Activated CD8-positive, alpha-beta T cell treated with anti-CD3 and anti-CD28 coated beads for 36 hours (primary cell): Measurements from ENCODE around the gene CDC16. TPM values are rescaled to one million over a fixed set of nuclear protein-coding genes. Genes with fewer than 3 reads are reported as not detected.

Experiments
- ATAC-seq: fragments of 200-7000 bp; cut with Tn5 transposase; one replicate; pipeline ENCODE4 v1.10.0; 2021; ENCODE audit warnings: mild to moderate bottlenecking, moderate library complexity
- CTCF ChIA-PET: fragments of 350-600 bp; sonication (Branson Sonifier 250); formaldehyde crosslinking; loops from one replicate; lab custom pipeline; 2021; ENCODE audit warnings: antibody characterized with exemption; lab: Charles Lee
- POLR2A ChIA-PET: fragments of 350-600 bp; sonication (Branson Sonifier 250); formaldehyde crosslinking; loops from one replicate; lab custom pipeline; 2021; ENCODE audit warnings: antibody characterized with exemption; lab: Charles Lee
- DNase-seq: peaks from one replicate; pipeline ENCODE4 v3.0.0-alpha.2; 2020
- H3K27ac Mint-ChIP-seq: one replicate; pipeline ENCODE4 v1.8.0; 2021; ENCODE audit warnings: mild to moderate bottlenecking, mixed read lengths
- H3K27me3 Mint-ChIP-seq: one replicate; pipeline ENCODE4 v1.8.0; 2021; ENCODE audit warnings: mixed read lengths
- H3K36me3 Mint-ChIP-seq: one replicate; pipeline ENCODE4 v1.8.0; 2021; ENCODE audit warnings: low read depth, mixed read lengths
- H3K4me1 Mint-ChIP-seq: one replicate; pipeline ENCODE4 v1.8.0; 2021; ENCODE audit warnings: low read depth, mixed read lengths
- H3K4me3 Mint-ChIP-seq: one replicate; pipeline ENCODE4 v1.8.0; 2021; ENCODE audit warnings: mild to moderate bottlenecking, moderate library complexity, mixed read lengths
- H3K9me3 Mint-ChIP-seq: one replicate; pipeline ENCODE4 v1.8.0; 2021; ENCODE audit warnings: mixed read lengths
- CTCF ChIP-seq: fragments of 200-600 bp; IDR thresholded peaks from one replicate; pipeline ENCODE4 v1.8.0; 2022; ENCODE audit warnings: antibody characterized with exemption, mild to moderate bottlenecking
- intact Hi-C: fragments of 100-400 bp; cut with micrococcal nuclease; formaldehyde crosslinking; loops from one replicate; pipeline ENCODE4 v1.10.0; 2022
- total RNA-seq, 2 experiments: library from RNA; stranded (reverse); gene quantifications; one replicate each; pipeline ENCODE4 v1.2.3, GENCODE V29; 2021

The CDC16 gene
- 10 to 100 TPM; 72.5 to 76.0 TPM for total RNA-seq

DNA sequence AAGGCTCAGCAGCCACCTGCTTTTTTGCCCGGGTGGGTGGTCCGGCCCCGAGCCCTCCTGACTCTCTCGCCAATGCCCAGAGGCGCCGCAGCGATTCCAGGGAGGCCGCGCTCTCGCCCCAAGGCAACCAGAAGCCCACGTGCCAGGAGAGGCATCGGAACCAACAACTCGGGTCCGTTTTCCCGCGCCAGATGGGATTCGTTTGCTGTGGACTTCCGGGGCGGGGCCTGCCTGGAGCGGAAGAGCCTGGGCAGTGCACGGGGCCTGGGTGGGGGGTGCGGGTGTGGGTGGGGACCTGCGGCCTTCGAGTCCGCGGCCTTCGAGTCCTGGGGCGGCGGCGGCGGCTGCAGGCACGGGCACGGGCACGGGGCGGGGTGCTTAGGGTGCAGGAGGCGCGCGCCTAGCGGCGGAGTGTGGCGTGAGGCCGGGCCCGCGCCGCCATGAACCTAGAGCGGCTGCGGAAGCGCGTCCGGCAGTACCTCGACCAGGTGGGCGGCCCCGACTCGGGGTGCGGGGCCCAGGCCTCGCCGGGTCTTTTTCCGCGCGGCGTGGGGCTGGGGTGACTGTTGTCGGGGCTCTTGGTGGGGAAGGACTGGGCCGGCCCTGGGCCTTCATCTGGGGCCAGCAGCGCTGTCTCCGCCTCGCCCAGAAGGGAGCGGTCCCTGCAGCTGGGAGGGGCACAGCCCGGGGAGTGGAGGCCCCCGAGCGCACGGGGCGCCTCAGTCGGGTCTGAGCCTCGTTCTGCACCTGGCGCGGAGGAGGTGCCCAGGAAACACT lies at the start of gene CDC16:
CDC16 (plus strand) TSS at position 253 of the 777 bp plus-strand sequence; CDS start at position 441, 188 bp downstream.
- Mint-ChIP-seq H3K36me3 (peaks cover 33% of the 10 kb centered on the region), H3K27me3 (no peaks in the 10 kb centered on the region), H3K9me3 (no peaks in the 10 kb centered on the region), H3K27ac (peak within 1 kb of the TSS; percentile 94), H3K4me3 (peak within 1 kb of the TSS; percentile 91), H3K4me1 (peaks cover 42% of the 10 kb centered on the region)
- intact Hi-C loops = no loop called here
- peak; percentile 94 for DNase-seq
- POLR2A ChIA-PET = interaction anchor here (0.7 to 2.2 kb wide), 4 partner anchors 15 to 124 kb away, joined by 3 to 8 read pairs (median 3); no protein-coding TSS in a partner anchor
- ATAC-seq = peak; percentile 89
- CTCF ChIA-PET = interaction anchor here (2.5 kb wide), 1 partner anchor 8 kb away, joined by 12 read pairs; no protein-coding TSS in a partner anchor
- peak; percentile 25 for TF ChIP-seq CTCF

DNA sequence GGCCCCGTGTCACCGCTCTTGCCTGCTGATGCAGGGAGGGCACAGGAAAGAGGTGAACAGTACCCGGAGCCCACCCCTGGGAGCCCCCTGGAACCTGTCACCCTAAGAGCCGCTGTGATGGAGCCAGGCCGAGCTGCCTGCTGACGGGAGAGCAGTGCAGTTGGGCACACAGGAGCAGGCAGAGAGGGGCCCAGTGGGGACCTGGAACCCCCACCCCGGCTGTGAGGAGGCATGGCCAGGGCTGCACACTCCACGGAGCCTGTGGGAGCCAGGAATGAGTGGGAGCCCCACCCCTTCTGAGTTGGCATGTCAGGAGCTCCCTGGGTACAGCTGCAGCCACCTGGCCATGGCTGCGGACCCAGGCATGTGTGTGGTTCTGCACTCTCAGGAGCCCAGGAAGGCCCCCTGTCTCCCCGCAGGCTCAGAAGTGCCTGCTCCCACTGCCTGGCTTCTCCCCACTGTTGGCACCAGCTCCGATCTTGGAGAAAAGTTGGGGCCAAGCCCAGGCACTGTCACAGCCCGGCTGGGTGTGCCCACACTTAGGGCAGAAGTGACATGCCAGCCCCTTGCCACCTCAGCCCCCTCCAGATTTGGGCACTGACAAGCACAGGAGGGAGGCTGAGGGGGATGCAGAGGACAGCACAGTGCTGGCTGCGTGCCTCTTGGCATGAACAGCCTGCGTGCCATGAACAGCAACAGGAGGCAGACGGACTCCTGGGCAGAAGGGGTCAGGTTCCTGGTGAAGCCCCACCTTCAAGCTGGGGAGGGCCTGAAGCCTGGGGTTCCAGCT lies 49.3 kb upstream of the CDC16 start:
- H3K27me3 Mint-ChIP-seq = no peaks in the 10 kb centered on the region
- ChIA-PET POLR2A (no interaction called here), CTCF (no interaction called here)
- ATAC-seq (no peak), DNase-seq (no peak)
- H3K9me3 Mint-ChIP-seq = no peaks in the 10 kb centered on the region
- intact Hi-C loops = no loop called here
- no peak overlapping the region for H3K4me3 Mint-ChIP-seq
- peaks cover 8% of the 10 kb centered on the region for H3K4me1 Mint-ChIP-seq
- TF ChIP-seq CTCF = no peak
- H3K36me3 Mint-ChIP-seq = no peaks in the 10 kb centered on the region
- H3K27ac Mint-ChIP-seq = no peak overlapping the region

DNA sequence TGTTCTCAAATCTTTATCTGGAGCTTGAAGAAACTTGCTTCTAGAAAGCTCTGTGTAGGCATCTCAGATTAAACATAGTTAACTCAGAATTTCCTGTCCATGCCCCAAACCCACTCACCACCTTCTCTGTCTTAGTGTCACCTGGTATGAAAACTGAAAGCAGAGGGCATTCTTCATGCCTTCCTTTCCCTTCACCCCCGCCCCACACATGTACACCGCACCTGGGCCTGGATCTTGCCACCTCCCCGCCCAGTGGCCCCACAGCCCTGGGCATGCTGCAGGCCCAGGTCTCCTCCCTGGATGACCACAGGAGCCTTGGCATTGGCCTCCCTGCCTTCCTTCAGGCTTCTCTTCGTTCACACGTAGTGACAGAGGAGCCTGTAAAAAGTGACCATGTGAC lies 39.8 kb upstream of the CDC16 start:
- ChIA-PET CTCF (interaction anchor here (0.9 kb wide), 1 partner anchor 52 kb away, joined by 3 read pairs; no protein-coding TSS in a partner anchor), POLR2A (interaction anchor here (1.0 kb wide), 1 partner anchor 46 kb away, joined by 4 read pairs; no protein-coding TSS in a partner anchor)
- no peaks in the 10 kb centered on the region for H3K9me3 Mint-ChIP-seq
- peaks cover 19% of the 10 kb centered on the region for H3K4me1 Mint-ChIP-seq
- DNase-seq (peak; percentile 53), ATAC-seq (peak; percentile 93)
- no peak overlapping the region for H3K4me3 Mint-ChIP-seq
- H3K27ac Mint-ChIP-seq = peak overlapping the region; percentile 70
- intact Hi-C loops = no loop called here
- H3K27me3 Mint-ChIP-seq = no peaks in the 10 kb centered on the region
- H3K36me3 Mint-ChIP-seq = no peaks in the 10 kb centered on the region
- TF ChIP-seq CTCF = no peak

- TF ChIP-seq CTCF = no peak
- intact Hi-C loops = no loop called here
- peaks cover 19% of the 10 kb centered on the region for H3K4me1 Mint-ChIP-seq
- no peaks in the 10 kb centered on the region for H3K27me3 Mint-ChIP-seq
- DNase-seq (no peak), ATAC-seq (no peak)
- H3K27ac Mint-ChIP-seq = no peak overlapping the region
- POLR2A ChIA-PET = no interaction called here
- no peak overlapping the region for H3K4me3 Mint-ChIP-seq
- H3K9me3 Mint-ChIP-seq = no peaks in the 10 kb centered on the region
- CTCF ChIA-PET = no interaction called here
- H3K36me3 Mint-ChIP-seq = no peaks in the 10 kb centered on the region
Observed at GRCh38 chr13:114196629-114197028, 38.1 kb upstream of the CDC16 start.
